Measurements from ENCODE around the gene STRADA.

STRADA gene

DNA sequence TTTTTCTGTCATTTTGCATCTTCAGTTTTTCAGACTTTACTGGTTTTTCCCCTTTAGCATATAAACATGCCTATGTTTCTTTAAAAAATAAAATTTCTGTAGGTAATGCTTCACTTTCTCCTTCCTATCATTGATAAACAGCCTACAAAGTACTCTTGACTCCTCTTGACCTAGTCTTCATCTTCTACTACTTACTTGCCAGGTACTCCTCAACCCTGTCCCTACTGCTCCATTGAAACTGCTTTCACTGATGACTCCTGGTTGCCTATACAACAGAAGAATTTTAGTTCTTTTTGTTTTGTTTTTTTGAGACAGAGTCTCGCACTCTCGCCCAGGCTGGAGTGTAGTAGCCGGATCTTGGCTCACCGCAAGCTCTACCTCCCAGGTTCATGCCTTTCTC lies 39.3 kb upstream of the STRADA start:
- no peak for TF ChIP-seq CTCF (conservative IDR thresholded peaks at IDR 0.05; ENCODE audit: control insufficient read depth, insufficient read depth, low read depth, low read length)
- no peak for DNase-seq (ENCODE audit: low read depth)
- H3K4me3 ChIP-seq (ENCODE audit: control insufficient read depth, low read depth, low read length): no peak overlapping the region

DNA sequence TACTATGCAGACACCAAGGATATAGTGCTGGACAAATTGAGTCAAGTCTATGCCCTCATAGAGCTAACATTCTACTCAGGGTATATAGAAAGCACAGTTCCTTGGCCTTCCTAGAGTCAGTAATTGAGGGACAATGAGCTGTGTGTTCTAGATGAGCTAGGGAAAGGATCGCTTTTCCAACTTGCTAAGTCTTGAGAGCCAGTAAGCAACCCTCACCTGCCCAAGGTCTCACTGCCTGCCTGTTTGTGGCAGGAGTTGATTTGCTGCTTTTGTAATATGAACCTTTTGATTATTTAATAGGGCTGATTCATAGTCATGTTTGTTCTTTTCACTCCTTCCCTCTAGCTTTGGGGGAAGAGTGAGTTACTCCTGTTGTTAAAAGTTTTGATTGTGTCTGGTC lies 38.9 kb upstream of the STRADA start:
- DNase-seq (ENCODE audit: low read depth): peak; percentile 37
- H3K4me3 ChIP-seq (ENCODE audit: control insufficient read depth, low read depth, low read length): no peak overlapping the region
- no peak for TF ChIP-seq CTCF (conservative IDR thresholded peaks at IDR 0.05; ENCODE audit: control insufficient read depth, insufficient read depth, low read depth, low read length)

- TF ChIP-seq CTCF (conservative IDR thresholded peaks at IDR 0.05; ENCODE audit: control insufficient read depth, insufficient read depth, low read depth, low read length): no peak
- no peak for DNase-seq (ENCODE audit: low read depth)
- peak overlapping the region; percentile 98 for H3K4me3 ChIP-seq (ENCODE audit: control insufficient read depth, low read depth, low read length)
Measured at GRCh38 chr17:63775420-63775819, 33.8 kb upstream of the STRADA start.

- DNase-seq (ENCODE audit: low read depth): no peak
- H3K4me3 ChIP-seq (ENCODE audit: control insufficient read depth, low read depth, low read length): peak overlapping the region; percentile 98
- no peak for TF ChIP-seq CTCF (conservative IDR thresholded peaks at IDR 0.05; ENCODE audit: control insufficient read depth, insufficient read depth, low read depth, low read length)
Measured at GRCh38 chr17:63774969-63775265, 33.3 kb upstream of the STRADA start.

GRCh38 chr17:63774141-63774968 lies 32.8 kb upstream of the STRADA start, which contains the start of gene DDX42:
Gene DDX42 (plus strand): TSS chr17:63774170. CDS start chr17:63787050, 12,880 bp downstream.
- peak within 1 kb of the TSS; percentile 98 for H3K4me3 ChIP-seq (ENCODE audit: control insufficient read depth, low read depth, low read length)
- DNase-seq (ENCODE audit: low read depth): peak; percentile 45
- no peak for TF ChIP-seq CTCF (conservative IDR thresholded peaks at IDR 0.05; ENCODE audit: control insufficient read depth, insufficient read depth, low read depth, low read length)

DNA sequence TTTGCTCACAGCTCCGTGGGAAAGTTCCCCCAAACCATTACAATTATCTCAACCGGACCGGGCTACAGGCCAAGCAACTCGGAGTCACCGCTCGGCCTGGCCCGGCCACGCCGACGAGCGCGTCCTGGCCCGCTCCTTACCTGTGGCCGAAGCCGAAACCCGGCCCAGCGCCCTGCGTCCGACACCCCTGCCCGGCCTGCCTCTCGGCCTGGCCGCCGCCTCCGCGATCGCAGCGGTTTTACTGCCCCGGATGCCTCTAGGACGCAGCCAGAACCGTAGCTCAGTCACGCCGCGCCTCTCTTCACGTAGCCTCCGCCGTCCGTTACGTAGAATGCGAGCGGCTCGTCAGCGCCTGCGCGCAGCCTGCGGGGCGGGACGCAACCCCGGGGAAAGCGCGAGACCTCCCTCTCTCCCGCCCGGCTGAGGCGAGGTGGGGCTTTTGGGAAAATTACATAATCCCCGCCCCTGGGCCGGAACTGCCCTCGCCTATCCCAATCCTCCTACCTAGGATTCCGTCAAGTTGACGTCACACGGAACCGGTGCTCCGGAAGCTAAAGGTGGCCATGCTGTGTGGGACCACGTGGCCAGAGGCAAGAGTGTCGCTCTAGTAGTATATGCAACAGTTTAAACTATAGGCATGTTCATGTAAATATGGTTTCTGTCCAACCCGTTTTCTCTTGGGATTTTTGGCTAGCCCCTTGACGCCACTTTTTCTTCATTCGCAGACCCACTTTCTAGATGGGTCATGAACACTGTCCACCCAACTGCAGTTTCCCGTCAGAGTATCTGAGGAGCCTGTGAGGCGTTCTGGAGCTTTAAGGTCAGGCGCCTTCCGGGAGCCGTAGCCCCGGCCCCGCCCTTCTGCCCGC lies 31.9 kb upstream of the STRADA start, which contains the start of gene CCDC47:
TSS of gene CCDC47 (minus strand) at position 326 of the 869 bp plus-strand sequence. CDS start 7,422 bp downstream, outside the sequence.
- no peak for TF ChIP-seq CTCF (conservative IDR thresholded peaks at IDR 0.05; ENCODE audit: control insufficient read depth, insufficient read depth, low read depth, low read length)
- peak; percentile 99 for DNase-seq (ENCODE audit: low read depth)
- peak within 1 kb of the TSS; percentile 98 for H3K4me3 ChIP-seq (ENCODE audit: control insufficient read depth, low read depth, low read length)

Measured in fibroblast of mammary gland (primary cell).